Sigmoid colon (tissue), 3 donors: Measurements from ENCODE around the gene DSCAML1.

Experiments used
- POLR2A ChIP-seq, 2 donors: fragments of 450-650 bp; IDR thresholded peaks; one replicate each; pipeline ENCODE4 v1.6.1; 2016; ENCODE audit warnings: antibody characterized with exemption in 2 of 2, mild to moderate bottlenecking in 2 of 2, moderate library complexity in 2 of 2
- TF ChIP-seq, protein P1 (sequence below), 4 experiments: fragments of 450-650 bp in 3 of 4; fragments of 200-600 bp in 1 of 4; IDR thresholded peaks; one replicate each; pipeline ENCODE4 v1.5.1; 2016 to 2019; ENCODE audit warnings: antibody characterized with exemption in 4 of 4, mild to moderate bottlenecking in 3 of 4, moderate library complexity in 2 of 4

DNA sequence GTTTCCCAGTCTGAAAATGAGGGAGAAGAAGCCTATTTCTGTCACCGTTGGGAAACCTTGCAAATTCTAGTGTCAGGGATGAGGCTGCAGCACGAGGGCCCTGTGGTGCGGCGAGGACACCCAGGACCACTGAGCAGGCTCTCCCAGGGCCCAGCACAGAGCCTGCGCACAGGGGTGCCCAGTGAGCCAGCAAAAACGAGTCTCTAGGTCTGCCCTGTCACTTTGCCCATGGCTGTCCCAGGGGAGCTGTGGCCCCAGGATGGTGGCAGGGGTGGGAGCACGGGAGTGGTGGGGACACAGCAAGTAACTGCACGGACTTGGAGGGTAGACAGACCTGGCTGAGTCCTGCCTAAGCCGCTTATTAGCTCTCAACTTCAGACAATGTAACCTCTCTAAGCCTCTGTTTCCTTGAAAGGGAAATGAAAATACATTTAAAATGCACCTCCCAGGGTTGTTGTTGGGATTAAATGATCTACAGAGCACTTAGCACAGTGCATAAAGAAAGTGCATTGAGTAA lies 44.2 kb downstream of the DSCAML1 start:
- TF ChIP-seq, protein P1, sequence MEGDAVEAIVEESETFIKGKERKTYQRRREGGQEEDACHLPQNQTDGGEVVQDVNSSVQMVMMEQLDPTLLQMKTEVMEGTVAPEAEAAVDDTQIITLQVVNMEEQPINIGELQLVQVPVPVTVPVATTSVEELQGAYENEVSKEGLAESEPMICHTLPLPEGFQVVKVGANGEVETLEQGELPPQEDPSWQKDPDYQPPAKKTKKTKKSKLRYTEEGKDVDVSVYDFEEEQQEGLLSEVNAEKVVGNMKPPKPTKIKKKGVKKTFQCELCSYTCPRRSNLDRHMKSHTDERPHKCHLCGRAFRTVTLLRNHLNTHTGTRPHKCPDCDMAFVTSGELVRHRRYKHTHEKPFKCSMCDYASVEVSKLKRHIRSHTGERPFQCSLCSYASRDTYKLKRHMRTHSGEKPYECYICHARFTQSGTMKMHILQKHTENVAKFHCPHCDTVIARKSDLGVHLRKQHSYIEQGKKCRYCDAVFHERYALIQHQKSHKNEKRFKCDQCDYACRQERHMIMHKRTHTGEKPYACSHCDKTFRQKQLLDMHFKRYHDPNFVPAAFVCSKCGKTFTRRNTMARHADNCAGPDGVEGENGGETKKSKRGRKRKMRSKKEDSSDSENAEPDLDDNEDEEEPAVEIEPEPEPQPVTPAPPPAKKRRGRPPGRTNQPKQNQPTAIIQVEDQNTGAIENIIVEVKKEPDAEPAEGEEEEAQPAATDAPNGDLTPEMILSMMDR (IDR thresholded peaks at IDR 0.05) = no peak
- no peak for TF ChIP-seq POLR2A (IDR thresholded peaks at IDR 0.05)
